Measurements from ENCODE around the gene CDC40.
"Not testable (repeated sequence)": the region's sequence is repeated elsewhere in the genome, so short reads cannot be mapped to it uniquely, and the experiment has no call there.

The CDC40 gene

DNA sequence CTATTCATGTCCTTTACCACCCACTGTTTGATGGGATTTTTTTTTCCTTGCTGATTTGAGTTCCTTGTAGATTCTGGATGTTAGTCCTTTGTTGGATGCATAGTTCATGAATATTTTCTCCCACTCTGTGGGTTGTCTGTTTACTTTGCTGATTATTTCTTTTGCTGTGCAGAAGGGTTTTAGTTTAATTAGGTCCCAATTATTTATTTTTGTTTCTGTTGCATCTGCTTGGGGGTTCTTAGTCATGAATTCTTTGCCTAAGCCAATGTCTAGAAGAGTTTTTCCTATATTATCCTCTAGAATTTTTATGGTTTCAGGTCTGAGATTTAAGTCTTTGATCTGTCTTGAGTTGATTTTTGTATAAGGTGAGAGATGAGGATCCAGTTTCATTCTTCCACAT lies 92.6 kb downstream of the CDC40 start:
- DNase-seq, result not testable (repeated sequence)

DNA sequence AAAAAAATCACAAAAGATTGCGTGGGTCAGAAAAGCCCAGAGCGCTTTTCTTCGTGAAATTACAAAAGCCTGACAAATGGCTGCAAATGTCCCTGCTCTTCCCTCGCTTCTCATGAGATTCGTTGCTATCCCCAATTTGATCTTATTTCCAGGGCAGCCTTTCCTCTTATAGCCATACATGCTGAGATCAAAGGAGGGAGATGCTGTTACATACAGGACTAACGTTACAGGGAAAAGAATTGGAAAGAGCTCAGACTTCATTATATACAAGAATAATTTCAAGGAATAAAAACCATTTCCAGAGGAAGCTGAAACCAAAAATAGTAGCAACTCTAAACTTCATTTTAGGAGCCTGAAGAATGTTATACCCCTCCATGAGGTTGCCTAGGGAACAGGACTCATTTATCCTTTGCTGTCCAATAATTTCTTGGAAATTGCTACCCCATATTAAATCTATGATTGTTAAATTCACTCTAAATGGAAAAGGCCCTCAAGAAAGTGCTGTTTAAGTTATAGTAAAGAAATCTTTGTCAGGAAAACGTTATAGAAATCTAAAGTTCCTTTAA lies 97.0 kb downstream of the CDC40 start:
- DNase-seq, result no peak
